GM23338 (cell line): ENCODE results near the gene ARHGEF28. TPM values are rescaled to one million over a fixed set of nuclear protein-coding genes. Genes with fewer than 3 reads are reported as not detected.

Experiments used
- ATAC-seq: fragments of 200-7000 bp; cut with Tn5 transposase; 3 replicates; pipeline ENCODE4 v1.9.1; 2020
- DNase-seq: peaks from one replicate; pipeline ENCODE4 v3.0.0-alpha.2; 2015; ENCODE audit warnings: low spot score
- H2AFZ ChIP-seq: fragments of 200-600 bp; sonication (generic); 2 replicates; pipeline ENCODE4 v1.8.0; 2016; ENCODE audit warnings: antibody characterized with exemption, mild to moderate bottlenecking, moderate library complexity
- H3F3A ChIP-seq: fragments of 200-600 bp; sonication (generic); replicated peaks from 2 replicates; pipeline ENCODE4 v1.8.0; 2017; ENCODE audit warnings: antibody characterized with exemption, mixed run types, low read depth
- H3K27ac ChIP-seq: fragments of 200-600 bp; sonication (generic); 2 replicates; pipeline ENCODE4 v1.6.1; 2016; ENCODE audit warnings: low read depth
- H3K27me3 ChIP-seq: fragments of 200-600 bp; sonication (generic); 2 replicates; pipeline ENCODE4 v1.8.0; 2016; ENCODE audit warnings: mild to moderate bottlenecking, mixed run types, moderate library complexity; ENCODE audit not compliant: insufficient read depth
- H3K36me3 ChIP-seq: fragments of 200-600 bp; sonication (generic); 2 replicates; pipeline ENCODE4 v1.8.0; 2016; ENCODE audit warnings: mild to moderate bottlenecking; ENCODE audit not compliant: insufficient read depth
- H3K4me1 ChIP-seq: fragments of 200-600 bp; sonication (generic); 2 replicates; pipeline ENCODE4 v1.8.0; 2016; ENCODE audit warnings: mild to moderate bottlenecking, moderate library complexity; ENCODE audit not compliant: insufficient read depth
- H3K4me2 ChIP-seq: fragments of 200-600 bp; sonication (generic); 2 replicates; pipeline ENCODE4 v1.7.1; 2017; ENCODE audit warnings: mixed run types
- H3K4me3 ChIP-seq: fragments of 200-600 bp; sonication (generic); 2 replicates; pipeline ENCODE4 v1.6.1; 2016; ENCODE audit warnings: mixed run types
- H3K79me2 ChIP-seq: fragments of 200-600 bp; sonication (generic); replicated peaks from 2 replicates; pipeline ENCODE4 v1.8.0; 2017; ENCODE audit warnings: mild to moderate bottlenecking; ENCODE audit not compliant: insufficient read depth
- H3K9me2 ChIP-seq: fragments of 200-600 bp; sonication (generic); 2 replicates; pipeline ENCODE4 v1.8.0; 2017; ENCODE audit not compliant: insufficient read depth
- H4K20me1 ChIP-seq: fragments of 200-600 bp; sonication (generic); replicated peaks from 2 replicates; pipeline ENCODE4 v1.8.0; 2017; ENCODE audit warnings: mild to moderate bottlenecking; ENCODE audit not compliant: insufficient read depth
- H3K27ac Mint-ChIP-seq: 2 replicates; pipeline ENCODE4 v1.8.0; 2020; ENCODE audit warnings: inconsistent platforms, mild to moderate bottlenecking, moderate library complexity, mixed read lengths
- H3K27me3 Mint-ChIP-seq: 3 replicates; pipeline ENCODE4 v1.8.0; 2022; ENCODE audit warnings: low read depth, mild to moderate bottlenecking, moderate library complexity, mixed read lengths, inconsistent platforms; ENCODE audit not compliant: insufficient read depth, poor library complexity
- H3K36me3 Mint-ChIP-seq: 3 replicates; pipeline ENCODE4 v1.8.0; 2021; ENCODE audit warnings: low read depth, mild to moderate bottlenecking, inconsistent platforms, moderate library complexity, mixed read lengths
- H3K4me1 Mint-ChIP-seq: 3 replicates; pipeline ENCODE4 v1.8.0; 2020; ENCODE audit warnings: mild to moderate bottlenecking, inconsistent platforms, mixed read lengths
- H3K4me3 Mint-ChIP-seq: 3 replicates; pipeline ENCODE4 v1.8.0; 2021; ENCODE audit warnings: moderate library complexity, mild to moderate bottlenecking, inconsistent platforms, mixed read lengths
- H3K9me3 Mint-ChIP-seq: 3 replicates; pipeline ENCODE4 v1.8.0; 2020; ENCODE audit warnings: moderate library complexity, mild to moderate bottlenecking, inconsistent platforms, mixed read lengths
- CREB1 ChIP-seq: fragments of 250-450 bp; sonication (Bioruptor Pico); IDR thresholded peaks from 2 replicates; pipeline ENCODE4 v1.5.0; 2020; ENCODE audit warnings: low read depth, mild to moderate bottlenecking, moderate library complexity
- EZH2 ChIP-seq: fragments of 200-600 bp; sonication (generic); IDR thresholded peaks from one replicate; pipeline ENCODE4 v1.8.0; 2017; ENCODE audit warnings: antibody characterized with exemption, mild to moderate bottlenecking, low read depth; ENCODE audit not compliant: unreplicated experiment
- EZH2phosphoT487 ChIP-seq: fragments of 200-600 bp; sonication (generic); IDR thresholded peaks from one replicate; pipeline ENCODE4 v1.8.1; 2018; ENCODE audit warnings: antibody characterized with exemption; ENCODE audit not compliant: unreplicated experiment
- NANOG ChIP-seq: IDR thresholded peaks from 2 replicates; pipeline ENCODE4 v1.6.1; 2016; ENCODE audit warnings: antibody characterized with exemption, borderline replicate concordance
- REST ChIP-seq: IDR thresholded peaks from one replicate; pipeline ENCODE4 v1.6.1; 2018; ENCODE audit warnings: antibody characterized with exemption; ENCODE audit not compliant: unreplicated experiment
- STAT1 ChIP-seq: IDR thresholded peaks from one replicate; pipeline ENCODE4 v1.6.1; 2016; ENCODE audit warnings: antibody characterized with exemption; ENCODE audit not compliant: unreplicated experiment
- ZNF114 ChIP-seq: fragments of 250-450 bp; sonication (Bioruptor Pico); IDR thresholded peaks from 2 replicates; pipeline ENCODE4 v1.5.0; 2020; ENCODE audit warnings: mild to moderate bottlenecking, moderate library complexity
- ZNF331 ChIP-seq: fragments of 250-450 bp; sonication (Bioruptor Pico); IDR thresholded peaks from 2 replicates; pipeline ENCODE4 v1.5.0; 2020; ENCODE audit warnings: low read depth, mild to moderate bottlenecking, moderate library complexity
- ZNF462 ChIP-seq: fragments of 250-450 bp; sonication (Bioruptor Pico); IDR thresholded peaks from 2 replicates; pipeline ENCODE4 v1.5.0; 2020; ENCODE audit warnings: mild to moderate bottlenecking, moderate library complexity
- polyA plus RNA-seq: library from polyadenylated mRNA; unstranded; fragments of >200 nt; fragmentation: Nextera tagmentation; extraction: Ambion mirVana; gene quantifications from 2 replicates; pipeline ENCODE4 v1.2.1, GENCODE V29; 2016
- total RNA-seq: library from RNA; depleted of rRNA; stranded (reverse); fragments of >200 nt; shearing (Covaris generic); gene quantifications from 2 replicates; pipeline ENCODE4 v1.2.3, GENCODE V29; 2014

The ARHGEF28 gene
- total and polyA plus RNA-seq, 2 experiments from 2014 or later: 0.39 to 1.0 TPM

DNA sequence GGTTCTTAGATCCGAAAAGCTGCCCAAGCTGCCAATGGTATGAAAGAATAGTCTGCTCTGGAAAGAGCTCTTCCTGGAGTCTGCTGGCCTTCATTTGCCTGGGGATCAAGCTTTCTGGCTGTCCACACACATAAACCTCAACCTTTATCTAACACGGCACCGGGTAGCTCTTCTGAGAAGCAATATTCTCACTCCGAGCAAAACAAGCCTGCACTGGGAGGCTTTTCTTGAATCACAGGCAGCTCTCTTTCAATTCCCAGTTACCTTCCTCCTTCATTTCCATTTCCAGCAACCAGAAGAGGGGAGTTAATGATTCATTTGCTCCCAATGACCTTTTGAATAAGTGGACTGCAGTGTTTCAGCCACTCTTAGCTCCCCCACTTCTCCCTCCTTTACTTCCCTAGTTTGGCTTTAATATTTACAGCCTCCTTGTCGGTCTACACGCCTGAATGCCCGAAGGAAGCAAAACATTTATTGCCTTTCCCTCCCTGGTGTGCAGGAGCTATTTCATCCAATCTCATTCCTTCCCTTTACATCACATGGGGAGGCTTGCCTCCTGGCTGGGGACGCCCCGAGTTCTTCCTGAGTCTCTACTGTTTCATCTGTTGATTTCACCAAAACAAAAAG lies 187.1 kb downstream of the ARHGEF28 start:
- Mint-ChIP-seq H3K27ac (no peak overlapping the region), H3K4me3 (no peak overlapping the region), H3K36me3 (no peaks in the 10 kb centered on the region), H3K9me3 (no peaks in the 10 kb centered on the region), H3K4me1 (peaks cover 20% of the 10 kb centered on the region), H3K27me3 (no peaks in the 10 kb centered on the region)
- Histone ChIP-seq H4K20me1 (no peaks in the 10 kb centered on the region), H3K4me1 (peaks cover 12% of the 10 kb centered on the region; the same call in 1 of the 2 replicates), H3K36me3 (no peaks in the 10 kb centered on the region), H3K4me2 (no peak overlapping the region), H3K79me2 (no peaks in the 10 kb centered on the region), H3K27me3 (no peaks in the 10 kb centered on the region), H3K27ac (no peak overlapping the region), H3F3A (no peaks in the 10 kb centered on the region), H3K4me3 (no peak overlapping the region), H3K9me2 (no peaks in the 10 kb centered on the region), H2AFZ (peak overlapping the region; percentile 86)
- ATAC-seq: no peak
- DNase-seq: no peak
- TF ChIP-seq ZNF114: no peak
- TF ChIP-seq REST: no peak
- no peak for TF ChIP-seq ZNF462 (CRISPR knock-in tag)
- TF ChIP-seq ZNF331 (CRISPR knock-in tag): no peak
- TF ChIP-seq STAT1: no peak
- no peak for TF ChIP-seq NANOG
- no peak for TF ChIP-seq EZH2phosphoT487
- TF ChIP-seq EZH2: no peak
- TF ChIP-seq CREB1 (CRISPR knock-in tag): no peak
